Lung microvascular endothelial cell (primary cell): ENCODE results near the gene PIP4K2C. TPM values are rescaled to one million over a fixed set of nuclear protein-coding genes. Genes with fewer than 3 reads are reported as not detected.
"Not testable (repeated sequence)": the region's sequence is repeated elsewhere in the genome, so short reads cannot be mapped to it uniquely, and the experiment has no call there.

Experiments used
- DNase-seq, 2 donors: peaks; one replicate each; pipeline versions ENCODE4 v3.0.0 to v3.0.0-alpha.2; 2010; ENCODE audit warnings: low read depth in 2 of 2
- total RNA-seq: library from RNA; depleted of rRNA; stranded (reverse); fragments of >200 nt; gene quantifications from 2 replicates; pipeline ENCODE4 v1.2.1, GENCODE V29; 2014

The PIP4K2C gene
- total RNA-seq, 1 donor from 2014 or later: 11.5 TPM

- DNase-seq: no peak
Measured at GRCh38 chr12:57584690-57585089, 6.3 kb upstream of the PIP4K2C start.

- no peak for DNase-seq
Measured at GRCh38 chr12:57585156-57585555, 5.8 kb upstream of the PIP4K2C start.

GRCh38 chr12:57586128-57586527 lies 4.9 kb upstream of the PIP4K2C start:
- DNase-seq: no peak

GRCh38 chr12:57586832-57587429 lies 4.1 kb upstream of the PIP4K2C start:
- no peak for DNase-seq

- not testable (repeated sequence) for DNase-seq
Measured at GRCh38 chr12:57588951-57589610, 1.9 kb upstream of the PIP4K2C start.

GRCh38 chr12:57590479-57590863 lies 521 bp upstream of the PIP4K2C start:
- no peak for DNase-seq

GRCh38 chr12:57591782-57592325 lies 862 bp downstream of the PIP4K2C start:
- DNase-seq: no peak

GRCh38 chr12:57592551-57593165 lies 1.7 kb downstream of the PIP4K2C start:
- no peak for DNase-seq

GRCh38 chr12:57593187-57593586 lies 2.2 kb downstream of the PIP4K2C start:
- DNase-seq: no peak

GRCh38 chr12:57600395-57600794 lies 9.4 kb downstream of the PIP4K2C start:
- DNase-seq: no peak

- no peak for DNase-seq
Measured at GRCh38 chr12:57602544-57602943, 11.6 kb downstream of the PIP4K2C start.

- no peak for DNase-seq
Measured at GRCh38 chr12:57603324-57603723, 12.3 kb downstream of the PIP4K2C start.

GRCh38 chr12:57603815-57604453 lies 12.9 kb downstream of the PIP4K2C start:
- DNase-seq: no peak

- DNase-seq: peak in 1 of 2 donors; percentile 43
Measured at GRCh38 chr12:57604454-57604991, 13.5 kb downstream of the PIP4K2C start, which contains the start of gene DTX3. DTX3 (plus strand) TSS chr12:57604824; CDS start chr12:57606518, 1,694 bp downstream.

GRCh38 chr12:57604992-57605810 lies 14.2 kb downstream of the PIP4K2C start:
- no peak for DNase-seq

- no peak for DNase-seq
Measured at GRCh38 chr12:57605811-57606311, 14.9 kb downstream of the PIP4K2C start.

- no peak for DNase-seq
Measured at GRCh38 chr12:57606399-57606798, 15.4 kb downstream of the PIP4K2C start.

- DNase-seq: no peak
Measured at GRCh38 chr12:57606821-57607220, 15.8 kb downstream of the PIP4K2C start.

- DNase-seq: no peak
Measured at GRCh38 chr12:57607958-57608663, 17.1 kb downstream of the PIP4K2C start.
